GM19023 (cell line): Measurements from ENCODE around the gene HLA-DQA1.
"Not testable (repeated sequence)": the region's sequence is repeated elsewhere in the genome, so short reads cannot be mapped to it uniquely, and the experiment has no call there.

Experiments
- ATAC-seq: cut with Tn5 transposase; IDR thresholded peaks from one replicate; pipeline ENCODE4 v1.9.1; 2021; ENCODE audit warnings: mild to moderate bottlenecking, moderate library complexity; ENCODE audit not compliant: unreplicated experiment

HLA-DQA1 gene

DNA sequence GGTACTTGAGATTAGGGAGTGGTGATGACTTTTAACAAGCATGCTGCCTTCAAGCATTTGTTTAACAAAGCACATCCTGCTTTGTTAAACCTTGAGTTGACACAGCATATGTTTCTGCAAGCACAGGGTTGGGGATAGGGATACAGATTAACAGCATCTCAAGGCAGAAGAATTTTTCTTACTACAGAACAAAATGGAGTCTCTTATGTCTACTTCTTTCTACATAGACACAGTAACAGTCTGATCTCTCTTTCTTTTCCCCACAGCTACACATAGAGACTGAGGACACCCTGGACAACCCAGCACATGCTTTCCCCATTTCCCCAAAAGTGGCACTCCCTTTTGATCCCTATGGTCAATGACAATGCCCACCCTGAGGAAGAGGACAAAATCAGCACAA lies 20.6 kb downstream of the HLA-DQA1 start:
- ATAC-seq: not testable (repeated sequence)

DNA sequence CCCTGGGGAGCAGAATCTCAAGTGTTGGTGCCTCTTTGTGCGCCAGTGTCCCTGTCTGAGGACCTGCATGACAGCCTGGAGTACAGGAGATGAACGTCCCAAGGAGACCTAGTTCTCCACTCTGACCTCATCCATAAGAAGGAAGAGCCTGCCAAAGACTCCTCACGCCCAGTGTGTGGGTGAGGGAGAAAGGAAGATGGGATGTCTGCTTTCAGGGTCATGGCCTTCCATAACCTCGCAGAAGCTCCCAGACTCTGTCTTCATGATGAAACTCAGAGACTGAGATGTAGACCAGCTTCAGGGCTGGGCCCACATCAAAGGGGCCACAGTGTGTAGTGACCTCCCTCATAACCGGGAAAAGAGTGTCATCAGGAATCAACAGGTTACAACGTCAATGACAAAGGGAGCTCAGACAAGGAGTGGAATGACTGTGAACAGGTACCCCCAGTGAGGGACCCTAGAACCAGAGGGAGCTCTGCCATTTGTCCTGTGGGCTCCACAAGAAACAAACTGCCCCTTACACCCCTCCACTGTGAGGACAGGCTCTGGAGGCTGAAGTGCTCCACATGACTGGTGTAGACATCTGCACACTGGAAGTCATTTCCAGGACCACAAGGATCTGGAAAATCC lies 21.2 kb downstream of the HLA-DQA1 start:
- ATAC-seq: no peak

- ATAC-seq: no peak
Observed at GRCh38 chr6:32659856-32660595, 22.8 kb downstream of the HLA-DQA1 start.

DNA sequence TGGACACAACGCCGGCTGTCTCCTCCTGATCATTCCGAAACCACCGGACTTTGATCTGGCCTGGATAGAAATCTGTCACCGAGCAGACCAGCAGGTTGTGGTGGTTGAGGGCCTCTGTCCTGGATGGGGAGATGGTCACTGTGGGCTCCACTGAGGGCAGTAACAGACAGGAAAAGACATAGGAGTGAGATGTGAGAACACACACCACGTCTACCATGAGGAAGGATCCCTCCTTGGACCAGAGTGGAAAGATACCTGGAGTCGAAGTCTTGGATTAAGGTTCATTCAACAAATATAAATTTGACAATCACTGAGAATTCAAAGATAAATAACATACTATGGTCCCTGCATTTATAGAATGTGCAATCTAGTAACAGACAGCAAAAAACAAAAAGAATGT lies 24.9 kb downstream of the HLA-DQA1 start:
- ATAC-seq: no peak

DNA sequence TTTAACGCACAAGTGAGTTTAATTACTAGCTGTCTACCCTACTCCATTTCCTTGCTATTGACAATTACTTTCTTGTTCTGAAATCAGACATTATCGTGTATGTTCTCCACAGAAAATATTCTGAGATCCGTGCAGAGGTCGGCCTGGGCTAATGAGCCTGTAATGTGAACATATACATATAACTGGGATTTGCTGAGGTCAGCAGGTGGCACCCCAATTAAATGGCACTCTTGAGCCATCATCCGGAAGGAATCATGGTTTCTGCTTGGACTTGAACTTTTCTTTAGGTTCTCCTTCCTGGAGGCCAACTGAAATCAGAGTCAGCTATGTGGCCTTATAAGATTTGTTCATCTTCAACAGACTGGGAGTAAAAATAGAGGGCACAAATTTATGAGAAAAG lies 25.6 kb downstream of the HLA-DQA1 start:
- ATAC-seq: no peak

GRCh38 chr6:32664354-32664753 lies 27.1 kb downstream of the HLA-DQA1 start:
- ATAC-seq: no peak

- no peak for ATAC-seq
Observed at GRCh38 chr6:32664827-32665362, 27.7 kb downstream of the HLA-DQA1 start.

- no peak for ATAC-seq
Observed at GRCh38 chr6:32665661-32666060, 28.5 kb downstream of the HLA-DQA1 start.

GRCh38 chr6:32666420-32667300 lies 29.5 kb downstream of the HLA-DQA1 start, which contains the start of gene HLA-DQB1:
HLA-DQB1 (minus strand) TSS chr6:32666657; CDS start chr6:32666607, 50 bp downstream.
- peak; percentile 48 for ATAC-seq

DNA sequence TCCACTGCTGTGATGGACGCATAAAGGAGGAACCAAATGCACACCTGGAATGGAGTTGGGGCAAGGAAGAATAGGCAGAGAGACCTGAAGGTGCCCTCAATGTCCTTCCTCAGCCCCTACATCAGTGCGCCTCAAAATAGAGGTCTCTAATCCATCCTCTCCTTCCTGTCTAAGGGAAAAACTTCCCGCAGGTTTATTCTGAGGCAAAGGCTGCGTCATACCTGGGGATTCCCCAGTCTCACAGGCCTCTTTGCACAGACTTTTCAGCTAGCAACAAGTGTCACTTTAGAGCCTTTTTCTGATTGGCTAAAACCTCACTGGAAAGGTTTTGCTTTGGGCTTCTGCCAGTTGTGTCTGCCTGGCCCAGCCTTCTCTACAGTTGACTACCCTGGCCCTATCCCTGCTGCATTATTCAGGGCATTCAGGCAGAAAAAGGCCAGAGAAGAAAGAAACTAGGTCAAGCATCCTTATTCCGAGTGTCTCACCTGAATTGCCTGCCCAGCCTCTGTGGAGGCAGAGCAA lies 31.1 kb downstream of the HLA-DQA1 start:
- peak; percentile 72 for ATAC-seq

GRCh38 chr6:32669240-32669639 lies 32.0 kb downstream of the HLA-DQA1 start:
- ATAC-seq: no peak

DNA sequence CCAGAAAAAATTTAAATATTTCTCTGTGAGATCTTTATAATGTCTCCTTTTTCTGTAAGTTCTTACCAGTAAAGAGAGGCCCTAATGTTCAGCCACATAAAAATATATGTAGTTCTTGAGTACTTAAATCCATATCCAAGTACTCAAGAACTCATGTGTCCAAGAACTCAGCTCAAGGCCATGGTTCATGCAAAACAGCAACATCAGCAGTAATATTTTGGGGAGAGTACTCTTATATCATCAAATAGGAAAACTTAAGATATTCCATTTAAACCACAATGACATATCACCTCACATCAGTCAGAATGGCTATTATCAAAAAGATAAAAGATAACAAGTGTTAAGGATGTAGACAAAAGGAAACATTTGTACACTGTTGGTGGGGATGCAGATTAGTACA lies 32.7 kb downstream of the HLA-DQA1 start:
- ATAC-seq: no peak

GRCh38 chr6:32671908-32672307 lies 34.7 kb downstream of the HLA-DQA1 start:
- ATAC-seq: not testable (repeated sequence)

- not testable (repeated sequence) for ATAC-seq
Observed at GRCh38 chr6:32674123-32674522, 36.9 kb downstream of the HLA-DQA1 start.

GRCh38 chr6:32679492-32679891 lies 42.3 kb downstream of the HLA-DQA1 start:
- no peak for ATAC-seq

DNA sequence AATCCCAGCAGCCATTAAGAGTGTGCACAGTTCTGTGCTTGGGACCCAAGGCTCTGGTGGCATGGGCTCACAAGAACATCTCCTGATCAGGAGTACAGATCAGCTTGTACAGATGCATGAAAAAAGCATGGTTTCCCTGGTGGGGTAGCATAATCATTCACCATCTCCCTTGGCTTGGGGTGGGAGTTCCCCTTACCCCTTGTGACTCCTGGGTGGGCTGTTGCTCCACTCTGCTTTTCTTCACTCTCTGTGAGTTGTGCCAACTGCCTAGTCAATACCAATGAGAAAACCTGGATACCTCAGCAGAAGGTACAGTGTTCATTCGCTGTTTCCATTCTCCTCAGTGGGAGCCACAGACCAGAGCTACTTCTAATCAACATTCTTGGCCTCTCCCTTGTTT lies 42.8 kb downstream of the HLA-DQA1 start:
- no peak for ATAC-seq

- no peak for ATAC-seq
Observed at GRCh38 chr6:32684246-32684645, 47.0 kb downstream of the HLA-DQA1 start.

GRCh38 chr6:32685603-32686002 lies 48.4 kb downstream of the HLA-DQA1 start:
- no peak for ATAC-seq

GRCh38 chr6:32689531-32690501 lies 52.6 kb downstream of the HLA-DQA1 start:
- ATAC-seq: no peak

- no peak for ATAC-seq
Observed at GRCh38 chr6:32692019-32692418, 54.8 kb downstream of the HLA-DQA1 start.
